ENCODE data around the gene SPDYC. TPM values are rescaled to one million over a fixed set of nuclear protein-coding genes. Genes with fewer than 3 reads are reported as not detected.

The SPDYC gene
- total and polyA plus RNA-seq, 2 experiments from 2014 or later, result not detected

DNA sequence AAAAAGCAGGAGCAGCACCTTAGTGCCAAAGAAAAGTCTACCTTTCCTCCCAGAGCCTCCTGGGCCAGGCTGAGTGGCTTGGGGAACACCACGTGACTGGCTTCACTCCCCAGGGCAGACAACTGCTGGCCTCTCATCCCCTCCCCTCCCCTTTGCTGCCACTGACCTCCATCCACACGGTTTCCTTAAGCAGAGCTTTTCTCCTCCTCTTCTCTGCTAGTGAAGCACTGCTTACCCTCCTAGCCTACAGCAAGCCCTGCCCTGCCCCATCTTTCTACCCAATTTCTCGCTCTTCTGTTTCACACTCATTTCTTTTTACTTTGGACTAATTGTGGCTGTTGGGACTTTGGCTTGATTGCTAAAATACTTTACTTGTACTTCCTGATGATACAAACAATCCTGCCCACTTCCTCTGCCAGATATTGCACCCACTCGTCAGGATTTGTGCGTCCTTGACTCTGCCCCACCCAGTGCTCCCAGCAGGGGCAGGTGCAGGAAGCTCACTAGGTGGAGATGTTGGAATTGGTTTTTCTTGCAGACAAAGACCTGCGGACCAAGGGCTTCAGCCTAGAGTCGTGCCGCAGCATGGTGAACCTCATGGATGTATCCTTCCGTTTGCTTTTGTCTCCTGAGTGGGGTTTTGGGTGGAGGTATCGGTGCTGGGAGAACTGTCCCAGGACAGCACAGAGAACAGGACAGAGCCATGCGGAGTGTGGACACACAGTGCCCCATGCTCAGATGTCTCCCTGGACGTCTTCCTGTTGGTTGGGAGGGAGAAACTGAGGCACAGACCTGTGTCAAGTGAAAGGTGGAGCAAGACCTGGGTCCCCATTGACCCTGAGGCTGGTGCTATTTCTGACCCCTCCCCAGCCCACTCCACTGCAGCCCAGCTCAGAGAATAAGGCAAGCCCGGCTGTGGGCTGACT lies 39.0 kb downstream of the SPDYC start:
- Histone ChIP-seq H3K9me3 (ENCODE audit: low read depth) (no peaks in the 10 kb centered on the region), H3K36me3 (replicated peaks; ENCODE audit: insufficient read depth, low read depth) (no peaks in the 10 kb centered on the region), H3K27ac (no peak overlapping the region), H3K9me2 (replicated peaks; ENCODE audit: insufficient read depth) (no peaks in the 10 kb centered on the region), H4K20me1 (ENCODE audit: insufficient read depth, poor library complexity, severe bottlenecking) (no peaks in the 10 kb centered on the region), H3K27me3 (no peaks in the 10 kb centered on the region), H3K79me2 (no peaks in the 10 kb centered on the region), H3K4me1 (ENCODE audit: insufficient read depth) (peaks cover 7% of the 10 kb centered on the region), H3K4me2 (no peak overlapping the region), H2AFZ (no peak overlapping the region), H3K4me3 (no peak overlapping the region)
- DNase-seq (ENCODE audit: low spot score), result no peak
- WGBS (ENCODE audit: low lambda C conversion rate, missing lambda C conversion rate), result 92% methylated on average over 13 of the region's 13 CpGs
- no peak for TF ChIP-seq EZH2phosphoT487 (IDR thresholded peaks at IDR 0.05; ENCODE audit: low read depth, severe bottlenecking, unreplicated experiment)
- TF ChIP-seq, protein P1, sequence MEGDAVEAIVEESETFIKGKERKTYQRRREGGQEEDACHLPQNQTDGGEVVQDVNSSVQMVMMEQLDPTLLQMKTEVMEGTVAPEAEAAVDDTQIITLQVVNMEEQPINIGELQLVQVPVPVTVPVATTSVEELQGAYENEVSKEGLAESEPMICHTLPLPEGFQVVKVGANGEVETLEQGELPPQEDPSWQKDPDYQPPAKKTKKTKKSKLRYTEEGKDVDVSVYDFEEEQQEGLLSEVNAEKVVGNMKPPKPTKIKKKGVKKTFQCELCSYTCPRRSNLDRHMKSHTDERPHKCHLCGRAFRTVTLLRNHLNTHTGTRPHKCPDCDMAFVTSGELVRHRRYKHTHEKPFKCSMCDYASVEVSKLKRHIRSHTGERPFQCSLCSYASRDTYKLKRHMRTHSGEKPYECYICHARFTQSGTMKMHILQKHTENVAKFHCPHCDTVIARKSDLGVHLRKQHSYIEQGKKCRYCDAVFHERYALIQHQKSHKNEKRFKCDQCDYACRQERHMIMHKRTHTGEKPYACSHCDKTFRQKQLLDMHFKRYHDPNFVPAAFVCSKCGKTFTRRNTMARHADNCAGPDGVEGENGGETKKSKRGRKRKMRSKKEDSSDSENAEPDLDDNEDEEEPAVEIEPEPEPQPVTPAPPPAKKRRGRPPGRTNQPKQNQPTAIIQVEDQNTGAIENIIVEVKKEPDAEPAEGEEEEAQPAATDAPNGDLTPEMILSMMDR (IDR thresholded peaks at IDR 0.05; ENCODE audit: poor library complexity), result no peak
- no peak for TF ChIP-seq EZH2 (IDR thresholded peaks at IDR 0.05; ENCODE audit: borderline replicate concordance)

DNA sequence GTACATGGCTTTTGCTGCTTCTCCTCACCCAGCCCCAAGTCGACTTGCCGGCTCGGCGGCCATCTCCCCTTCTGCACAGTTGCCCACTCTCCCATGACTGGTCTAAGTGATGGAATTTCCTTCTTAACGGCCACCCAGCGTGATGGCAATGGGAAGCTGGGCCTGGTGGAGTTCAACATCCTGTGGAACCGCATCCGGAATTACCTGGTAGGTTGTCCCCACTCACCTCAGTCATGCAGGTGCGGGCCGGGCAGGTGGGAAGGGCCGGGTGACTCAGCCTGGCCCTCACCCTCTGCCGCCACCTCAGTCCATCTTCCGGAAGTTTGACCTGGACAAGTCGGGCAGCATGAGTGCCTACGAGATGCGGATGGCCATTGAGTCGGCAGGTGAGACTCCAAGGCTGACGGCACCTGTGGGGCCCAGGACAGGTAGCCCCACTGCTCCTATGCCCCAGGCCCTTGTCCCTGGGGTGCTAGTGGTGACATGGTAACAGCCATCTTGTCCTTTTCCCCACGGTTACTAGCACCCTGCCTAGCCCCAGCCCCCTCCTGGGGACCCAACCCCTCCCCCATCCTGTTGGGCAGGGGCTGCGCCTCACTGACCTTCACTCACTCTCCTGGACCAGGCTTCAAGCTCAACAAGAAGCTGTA lies 39.8 kb downstream of the SPDYC start:
- no peaks in the 10 kb centered on the region for H3K9me3 ChIP-seq (ENCODE audit: low read depth)
- H3K9me2 ChIP-seq (replicated peaks; ENCODE audit: insufficient read depth), result no peaks in the 10 kb centered on the region
- H3K4me1 ChIP-seq (ENCODE audit: insufficient read depth), result peaks cover 7% of the 10 kb centered on the region
- DNase-seq (ENCODE audit: low spot score), result no peak
- no peaks in the 10 kb centered on the region for H3K36me3 ChIP-seq (replicated peaks; ENCODE audit: insufficient read depth, low read depth)
- no peaks in the 10 kb centered on the region for H3K79me2 ChIP-seq
- no peak for TF ChIP-seq EZH2phosphoT487 (IDR thresholded peaks at IDR 0.05; ENCODE audit: low read depth, severe bottlenecking, unreplicated experiment)
- no peak for TF ChIP-seq EZH2 (IDR thresholded peaks at IDR 0.05; ENCODE audit: borderline replicate concordance)
- TF ChIP-seq, protein P1 (IDR thresholded peaks at IDR 0.05; ENCODE audit: poor library complexity), result no peak
- H3K27ac ChIP-seq, result no peak overlapping the region
- no peaks in the 10 kb centered on the region for H4K20me1 ChIP-seq (ENCODE audit: insufficient read depth, poor library complexity, severe bottlenecking)
- no peaks in the 10 kb centered on the region for H3K27me3 ChIP-seq
- H3K4me3 ChIP-seq, result no peak overlapping the region
- WGBS (ENCODE audit: low lambda C conversion rate, missing lambda C conversion rate), result 92% methylated on average over 20 of the region's 20 CpGs
- H3K4me2 ChIP-seq, result no peak overlapping the region
- no peak overlapping the region for H2AFZ ChIP-seq

- H3K36me3 ChIP-seq (replicated peaks; ENCODE audit: insufficient read depth, low read depth), result no peaks in the 10 kb centered on the region
- WGBS (ENCODE audit: low lambda C conversion rate, missing lambda C conversion rate), result 89% methylated on average over 14 of the region's 14 CpGs
These were observed 40.3 kb downstream of the SPDYC start for GRCh38 chr11:65210361-65210731.

More at GRCh38 chr11:65210361-65210731, 40.3 kb downstream of the SPDYC start:
- Histone ChIP-seq H3K4me1 (ENCODE audit: insufficient read depth) (peaks cover 7% of the 10 kb centered on the region), H3K27me3 (no peaks in the 10 kb centered on the region), H4K20me1 (ENCODE audit: insufficient read depth, poor library complexity, severe bottlenecking) (no peaks in the 10 kb centered on the region), H3K9me3 (ENCODE audit: low read depth) (no peaks in the 10 kb centered on the region), H3K4me3 (no peak overlapping the region), H3K27ac (no peak overlapping the region), H3K79me2 (no peaks in the 10 kb centered on the region), H2AFZ (no peak overlapping the region), H3K9me2 (replicated peaks; ENCODE audit: insufficient read depth) (no peaks in the 10 kb centered on the region), H3K4me2 (no peak overlapping the region)
- TF ChIP-seq EZH2 (IDR thresholded peaks at IDR 0.05; ENCODE audit: borderline replicate concordance), result no peak
- TF ChIP-seq, protein P1 (IDR thresholded peaks at IDR 0.05; ENCODE audit: poor library complexity), result no peak
- no peak for TF ChIP-seq EZH2phosphoT487 (IDR thresholded peaks at IDR 0.05; ENCODE audit: low read depth, severe bottlenecking, unreplicated experiment)
- DNase-seq (ENCODE audit: low spot score), result no peak

Data from hepatocyte (in vitro differentiated cells).